DMS114 treated with DMSO at 0.1 percent for 48 hours (cell line): ENCODE measurements around the gene LRIG1.

ENCODE experiments used
- DNase-seq: peaks from one replicate; lab custom pipeline; 2025; ENCODE audit not compliant: unreplicated experiment; lab: John Stamatoyannopoulos, UW

The LRIG1 gene, protein sequence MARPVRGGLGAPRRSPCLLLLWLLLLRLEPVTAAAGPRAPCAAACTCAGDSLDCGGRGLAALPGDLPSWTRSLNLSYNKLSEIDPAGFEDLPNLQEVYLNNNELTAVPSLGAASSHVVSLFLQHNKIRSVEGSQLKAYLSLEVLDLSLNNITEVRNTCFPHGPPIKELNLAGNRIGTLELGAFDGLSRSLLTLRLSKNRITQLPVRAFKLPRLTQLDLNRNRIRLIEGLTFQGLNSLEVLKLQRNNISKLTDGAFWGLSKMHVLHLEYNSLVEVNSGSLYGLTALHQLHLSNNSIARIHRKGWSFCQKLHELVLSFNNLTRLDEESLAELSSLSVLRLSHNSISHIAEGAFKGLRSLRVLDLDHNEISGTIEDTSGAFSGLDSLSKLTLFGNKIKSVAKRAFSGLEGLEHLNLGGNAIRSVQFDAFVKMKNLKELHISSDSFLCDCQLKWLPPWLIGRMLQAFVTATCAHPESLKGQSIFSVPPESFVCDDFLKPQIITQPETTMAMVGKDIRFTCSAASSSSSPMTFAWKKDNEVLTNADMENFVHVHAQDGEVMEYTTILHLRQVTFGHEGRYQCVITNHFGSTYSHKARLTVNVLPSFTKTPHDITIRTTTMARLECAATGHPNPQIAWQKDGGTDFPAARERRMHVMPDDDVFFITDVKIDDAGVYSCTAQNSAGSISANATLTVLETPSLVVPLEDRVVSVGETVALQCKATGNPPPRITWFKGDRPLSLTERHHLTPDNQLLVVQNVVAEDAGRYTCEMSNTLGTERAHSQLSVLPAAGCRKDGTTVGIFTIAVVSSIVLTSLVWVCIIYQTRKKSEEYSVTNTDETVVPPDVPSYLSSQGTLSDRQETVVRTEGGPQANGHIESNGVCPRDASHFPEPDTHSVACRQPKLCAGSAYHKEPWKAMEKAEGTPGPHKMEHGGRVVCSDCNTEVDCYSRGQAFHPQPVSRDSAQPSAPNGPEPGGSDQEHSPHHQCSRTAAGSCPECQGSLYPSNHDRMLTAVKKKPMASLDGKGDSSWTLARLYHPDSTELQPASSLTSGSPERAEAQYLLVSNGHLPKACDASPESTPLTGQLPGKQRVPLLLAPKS

GRCh38 chr3:66500576-66501482 lies at the start of gene LRIG1:
TSS of gene LRIG1 (minus strand) at chr3:66501022. CDS start at chr3:66500407, 615 bp downstream.
- peak; percentile 81 for DNase-seq

- DNase-seq, result no peak
Observed at GRCh38 chr3:66544619-66545429, 44.0 kb upstream of the LRIG1 start.

- no peak for DNase-seq
Observed at GRCh38 chr3:66542153-66542552, 41.3 kb upstream of the LRIG1 start.

DNA sequence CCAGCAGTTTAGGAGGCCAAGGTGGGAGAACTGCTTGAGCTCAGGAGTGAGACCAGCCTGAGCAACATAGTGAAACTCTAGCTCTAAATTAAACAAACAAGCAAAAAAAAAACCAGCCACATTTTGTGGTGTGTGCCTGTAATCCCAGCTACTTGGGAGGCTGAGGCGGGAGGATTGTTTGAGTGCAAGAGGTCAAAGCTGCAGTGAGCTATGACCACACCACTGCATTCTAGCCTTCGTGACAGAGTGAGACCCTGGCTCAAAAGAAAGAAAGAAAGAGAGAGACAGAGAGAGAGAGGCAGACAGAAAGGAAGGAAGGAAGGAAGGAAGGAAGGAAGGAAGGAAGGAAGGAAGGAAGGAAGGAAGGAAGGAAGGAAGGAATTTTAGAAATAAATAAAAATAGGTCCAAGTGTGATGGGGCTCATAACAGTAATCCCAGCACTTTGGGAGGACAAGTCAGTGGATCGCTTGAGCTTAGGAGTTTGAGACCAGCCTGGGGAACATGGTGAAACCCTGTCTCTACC lies 38.7 kb upstream of the LRIG1 start:
- no peak for DNase-seq

GRCh38 chr3:66538390-66538789 lies 37.6 kb upstream of the LRIG1 start:
- no peak for DNase-seq

- no peak for DNase-seq
Observed at GRCh38 chr3:66537735-66538134, 36.9 kb upstream of the LRIG1 start.

DNA sequence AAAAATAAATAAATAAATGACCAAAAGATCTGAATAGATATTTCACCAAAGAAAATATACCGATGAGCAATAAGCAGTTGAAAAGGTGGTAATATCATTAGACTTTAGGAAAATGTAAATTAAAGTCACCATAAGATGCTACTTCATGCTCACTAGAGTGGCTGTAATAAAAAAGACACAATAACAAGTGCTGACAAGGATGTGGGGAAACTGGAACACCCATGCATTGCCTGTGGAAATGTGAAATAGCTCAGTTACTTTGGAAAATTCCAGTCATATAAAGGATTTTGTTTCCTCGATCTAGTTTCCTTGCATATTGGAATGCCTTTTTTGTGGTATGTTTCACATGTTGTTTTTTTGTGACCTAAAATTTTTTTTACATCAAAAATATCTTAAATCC lies 36.0 kb upstream of the LRIG1 start:
- DNase-seq, result no peak

DNA sequence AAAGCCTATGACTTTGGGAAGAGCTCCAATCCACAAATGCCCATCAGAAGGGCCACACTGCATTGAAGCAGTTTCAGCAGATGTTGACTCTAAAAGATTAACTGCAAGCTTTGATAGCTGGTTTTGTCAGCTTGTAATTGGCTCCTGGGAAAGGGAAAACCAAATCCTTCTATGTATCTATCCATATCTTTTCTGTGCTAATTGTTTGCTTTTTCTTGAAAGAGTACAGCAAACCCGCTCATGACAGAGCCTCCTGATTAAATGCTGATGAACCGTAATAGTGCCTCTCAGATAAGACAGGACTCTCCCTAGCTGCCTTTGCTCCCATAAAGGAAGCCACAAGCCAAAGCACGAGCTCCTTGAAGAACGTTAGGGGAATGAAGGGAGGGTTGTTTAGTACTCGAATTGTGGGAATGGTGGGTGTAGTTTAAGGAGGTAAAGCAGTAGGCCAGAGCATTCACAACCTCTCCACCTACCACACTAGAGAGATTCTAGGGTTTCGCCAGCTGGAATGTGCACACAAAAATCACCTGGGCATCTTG lies 33.6 kb upstream of the LRIG1 start:
- no peak for DNase-seq

- DNase-seq, result no peak
Observed at GRCh38 chr3:66532613-66533012, 31.8 kb upstream of the LRIG1 start.

DNA sequence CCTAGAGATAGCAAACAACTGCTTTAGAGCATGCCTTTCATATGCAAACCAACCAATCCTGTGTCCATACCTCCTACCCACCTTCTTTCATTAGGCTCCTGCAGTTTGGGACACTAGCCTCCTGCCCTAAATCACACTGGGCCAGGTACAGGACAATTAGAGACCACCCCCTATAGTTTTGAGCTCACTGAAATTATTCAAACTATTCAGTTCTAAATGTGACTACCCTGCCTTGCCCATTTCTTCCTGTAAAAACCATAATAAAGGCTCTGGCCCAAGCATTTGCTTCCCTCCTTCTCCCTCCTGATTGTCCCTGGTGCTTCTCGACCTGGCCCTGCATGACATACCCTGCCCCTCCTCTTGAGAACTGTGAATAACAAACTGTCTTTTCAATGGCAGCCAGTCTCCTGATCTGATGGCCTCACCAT lies 31.4 kb upstream of the LRIG1 start:
- DNase-seq, result no peak

DNA sequence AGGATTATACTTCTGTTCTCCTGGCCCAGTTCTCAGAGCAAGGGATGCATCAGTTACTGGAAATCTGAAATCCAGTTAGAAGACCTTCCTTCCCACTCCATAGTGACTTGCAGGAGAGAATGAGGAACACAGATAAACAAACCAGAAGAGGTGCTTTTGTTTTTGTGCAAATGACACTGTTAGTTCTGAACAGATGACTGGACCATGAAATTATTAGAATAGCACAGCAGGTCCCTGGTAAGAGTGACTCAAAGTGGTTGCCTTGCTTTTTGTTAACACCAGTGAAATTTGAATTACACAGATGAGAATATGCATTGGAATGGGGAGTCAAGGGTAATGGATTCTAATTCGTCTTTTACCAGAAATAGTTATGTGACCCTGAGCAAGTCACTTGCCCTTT lies 30.4 kb upstream of the LRIG1 start:
- DNase-seq, result no peak

- DNase-seq, result no peak
Observed at GRCh38 chr3:66527246-66527645, 26.4 kb upstream of the LRIG1 start.

DNA sequence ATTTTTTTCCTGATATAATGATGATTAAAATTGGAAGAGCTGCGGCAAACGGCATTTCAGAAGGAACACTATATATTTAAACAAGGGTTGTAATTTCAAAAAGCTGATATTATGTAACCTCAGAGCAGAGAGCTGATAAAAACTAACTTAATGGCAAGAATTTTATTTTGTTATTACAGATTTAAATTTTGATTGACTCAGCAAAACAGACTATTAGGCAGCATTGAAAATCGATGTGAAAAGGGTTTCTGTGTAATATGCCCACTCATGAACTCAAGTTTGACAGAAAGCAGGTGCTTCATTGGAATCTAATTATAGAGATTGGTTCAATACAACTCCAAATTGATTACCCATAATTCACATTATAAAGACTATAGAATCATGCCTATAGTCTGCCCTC lies 24.9 kb upstream of the LRIG1 start:
- no peak for DNase-seq

GRCh38 chr3:66520724-66521123 lies 19.9 kb upstream of the LRIG1 start:
- DNase-seq, result no peak

DNA sequence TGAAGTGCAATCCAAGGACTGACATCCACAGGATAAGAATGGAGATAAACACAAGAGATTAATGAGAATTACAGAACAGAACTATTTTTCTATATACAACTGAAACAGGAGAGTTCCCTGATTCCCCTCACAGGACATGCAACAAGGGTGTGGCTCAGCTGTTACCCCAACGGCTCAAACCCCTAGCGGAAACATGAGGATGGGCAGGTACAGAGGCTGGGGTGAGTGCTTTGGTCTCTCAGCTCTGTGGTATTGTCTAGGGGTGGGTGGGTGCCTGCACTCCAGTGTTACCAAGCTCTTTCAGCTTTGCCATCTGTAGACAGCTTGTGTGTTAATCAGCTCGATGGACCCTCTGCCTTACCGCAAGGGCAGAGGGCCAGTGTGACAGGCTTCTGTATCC lies 17.8 kb upstream of the LRIG1 start:
- no peak for DNase-seq

DNA sequence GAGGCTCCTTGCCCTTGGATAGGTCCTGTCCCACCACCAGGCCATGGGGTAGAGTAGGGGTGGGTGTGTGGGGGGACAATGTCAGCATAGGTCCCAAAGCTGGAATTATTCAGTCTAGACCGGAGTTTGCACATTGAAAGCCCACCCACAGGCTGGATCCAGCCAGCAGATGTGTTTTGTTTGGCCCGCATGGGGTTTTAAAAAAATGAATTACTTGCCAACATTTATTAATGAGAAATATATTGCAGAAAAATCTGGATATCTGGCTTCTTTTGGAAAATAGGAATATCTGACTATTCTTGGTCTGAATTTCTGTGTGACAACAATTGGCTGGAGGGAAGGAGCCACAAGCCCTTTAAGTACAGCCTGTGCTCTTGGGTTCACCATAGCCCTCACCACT lies 17.3 kb upstream of the LRIG1 start:
- DNase-seq, result no peak

GRCh38 chr3:66517241-66517640 lies 16.4 kb upstream of the LRIG1 start:
- DNase-seq, result no peak

DNA sequence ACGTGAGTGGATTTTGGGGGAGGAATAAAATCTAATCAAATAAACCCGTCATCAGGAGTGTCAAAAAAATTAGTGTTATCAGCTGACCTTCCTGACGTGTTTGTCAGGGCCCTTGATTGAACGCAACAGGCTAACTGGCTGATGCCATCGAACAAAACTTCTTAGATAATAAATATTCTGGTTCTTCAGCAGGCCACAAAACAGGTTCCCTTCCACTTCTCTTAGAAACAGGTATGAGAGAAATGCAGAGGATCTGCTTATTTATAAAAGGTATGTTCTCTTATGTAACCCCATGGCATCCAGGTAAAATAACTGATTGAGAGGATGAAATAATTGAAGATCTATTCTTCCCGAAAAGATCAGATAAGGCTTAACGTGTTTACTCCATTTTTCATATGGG lies 7.6 kb upstream of the LRIG1 start:
- DNase-seq, result no peak
